IPS-NIHi11 (cell line): ENCODE data around the gene SUGP2.

Experiments
- DNase-seq: peaks from one replicate; pipeline ENCODE4 v3.0.0; 2012; ENCODE audit warnings: mixed read lengths, low spot score

SUGP2 gene

DNA sequence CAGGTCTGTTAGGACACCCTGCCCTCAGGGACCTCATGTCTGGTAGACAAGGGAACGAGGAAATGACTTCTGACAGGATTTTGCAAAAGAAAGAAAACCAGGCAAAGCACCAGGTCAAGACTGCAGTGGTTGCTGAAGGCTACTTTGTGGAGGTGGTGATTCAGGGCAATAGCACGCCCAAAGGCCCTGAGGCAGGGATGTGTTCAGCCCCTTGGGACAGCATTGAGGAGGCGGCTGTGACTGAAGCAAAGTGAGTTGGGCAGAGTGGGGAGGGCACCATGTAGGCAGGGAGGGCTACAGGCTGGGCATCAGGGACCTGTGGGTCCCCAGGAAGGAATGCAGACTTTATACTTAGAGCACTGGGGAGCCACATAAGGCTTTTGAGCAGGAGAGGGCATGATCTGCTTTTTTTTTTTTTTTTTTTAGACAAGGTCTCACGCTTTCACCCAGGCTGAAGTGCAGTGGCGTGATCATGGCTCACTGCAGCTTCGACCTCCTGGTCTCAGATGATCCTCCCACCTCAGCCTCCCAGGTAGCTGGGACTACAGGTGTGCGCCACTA lies 81.5 kb downstream of the SUGP2 start:
- no peak for DNase-seq

DNA sequence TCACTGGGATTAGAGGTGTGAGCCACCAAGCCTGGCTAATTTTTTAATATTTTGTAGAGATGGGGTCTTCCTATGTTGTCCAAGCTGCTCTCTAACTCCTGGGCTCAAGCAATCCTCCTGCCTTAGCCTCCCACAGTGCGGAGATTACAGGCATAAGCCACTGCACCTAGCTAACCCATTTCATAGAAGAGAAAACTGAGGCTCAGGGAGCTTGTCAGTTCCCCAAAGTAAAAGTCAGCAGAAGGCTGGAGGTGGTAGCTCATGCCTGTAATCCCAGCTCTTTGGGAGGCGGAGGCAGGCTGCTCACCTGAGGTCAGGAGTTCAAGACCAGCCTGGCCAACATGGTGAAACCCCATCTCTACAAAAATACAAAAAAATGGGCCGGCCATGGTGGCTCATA lies 83.5 kb downstream of the SUGP2 start:
- no peak for DNase-seq

DNA sequence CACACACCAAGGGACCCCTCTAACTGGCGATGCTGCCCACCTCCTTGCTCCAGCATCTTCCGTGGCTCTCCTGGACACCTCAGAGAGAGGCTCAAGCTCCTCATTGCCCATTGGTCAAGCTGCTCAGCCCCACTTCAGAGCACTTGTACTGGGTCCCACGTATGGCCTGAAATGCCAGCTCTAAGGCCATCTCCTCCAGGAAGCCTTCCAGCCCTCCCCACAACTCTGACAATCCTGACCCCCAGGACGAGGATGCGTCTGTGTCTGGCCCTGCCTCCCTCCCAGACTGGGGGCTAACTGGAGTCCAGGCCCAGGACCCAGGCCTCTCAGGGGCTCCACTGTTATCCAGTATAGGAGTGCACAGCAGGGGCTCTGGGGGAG lies 84.4 kb downstream of the SUGP2 start:
- DNase-seq: no peak

DNA sequence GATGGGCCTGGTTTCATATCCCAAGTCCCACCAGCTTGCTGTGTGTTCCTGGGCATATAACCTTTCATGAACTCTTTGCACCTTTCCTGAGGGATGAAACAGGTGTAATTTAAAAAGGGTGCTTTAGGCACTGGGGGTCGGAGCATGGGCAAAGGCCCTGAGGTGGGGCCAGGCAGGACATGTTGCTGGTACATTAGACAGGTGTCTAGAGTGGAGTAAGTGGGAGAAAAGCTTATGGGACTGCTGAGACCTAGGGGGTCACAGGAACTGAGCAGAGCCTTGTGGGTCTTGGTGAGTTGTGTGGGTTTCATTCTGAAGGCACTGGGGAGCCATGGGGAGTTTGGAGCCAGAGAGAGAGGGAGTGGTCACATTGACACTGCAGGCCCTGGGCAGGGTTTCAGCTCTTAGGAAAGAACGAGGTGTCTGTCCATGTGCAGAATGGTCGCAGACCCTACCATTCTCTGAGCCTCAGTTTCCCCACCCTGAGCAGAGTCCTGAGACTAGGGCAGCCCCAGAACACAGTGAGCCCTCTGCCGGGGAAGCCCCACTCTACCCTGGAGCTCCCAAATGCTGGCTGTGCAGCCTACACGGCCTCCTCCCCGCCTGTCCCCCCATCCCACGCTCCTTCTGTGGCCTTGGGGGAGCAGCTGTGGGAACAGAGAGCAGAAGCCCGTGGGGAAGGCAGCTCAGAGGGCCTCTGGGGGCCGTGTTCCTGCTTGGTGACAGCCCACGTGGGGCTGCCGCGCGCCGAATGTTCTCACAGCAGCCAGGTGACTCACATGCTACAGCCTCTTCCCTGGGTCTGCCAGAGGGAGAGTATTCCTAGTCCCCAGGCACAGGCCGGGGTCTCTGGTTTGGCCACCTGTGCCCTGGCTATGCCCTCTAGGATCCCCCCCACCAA lies 85.0 kb downstream of the SUGP2 start:
- no peak for DNase-seq

DNA sequence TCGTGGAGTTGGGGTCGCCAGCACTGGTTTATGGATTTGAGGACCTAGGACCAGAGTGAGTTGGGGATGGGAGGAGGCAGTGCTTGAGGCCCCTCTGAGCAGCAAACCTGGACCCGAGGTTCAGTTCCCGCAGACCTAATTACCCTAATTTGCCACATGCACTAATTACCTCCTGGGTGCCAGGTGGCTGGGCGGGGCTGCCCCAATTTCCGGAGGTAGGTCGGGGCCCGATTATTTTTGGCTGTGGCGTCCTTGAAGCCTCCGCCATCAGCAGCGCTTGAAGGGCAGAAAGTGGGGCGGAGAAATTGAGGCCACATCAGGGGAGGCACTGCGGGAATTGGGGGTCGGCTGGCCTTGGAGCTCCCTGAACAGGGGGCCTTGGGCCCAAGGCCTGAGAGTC lies 86.4 kb downstream of the SUGP2 start:
- DNase-seq: no peak

DNA sequence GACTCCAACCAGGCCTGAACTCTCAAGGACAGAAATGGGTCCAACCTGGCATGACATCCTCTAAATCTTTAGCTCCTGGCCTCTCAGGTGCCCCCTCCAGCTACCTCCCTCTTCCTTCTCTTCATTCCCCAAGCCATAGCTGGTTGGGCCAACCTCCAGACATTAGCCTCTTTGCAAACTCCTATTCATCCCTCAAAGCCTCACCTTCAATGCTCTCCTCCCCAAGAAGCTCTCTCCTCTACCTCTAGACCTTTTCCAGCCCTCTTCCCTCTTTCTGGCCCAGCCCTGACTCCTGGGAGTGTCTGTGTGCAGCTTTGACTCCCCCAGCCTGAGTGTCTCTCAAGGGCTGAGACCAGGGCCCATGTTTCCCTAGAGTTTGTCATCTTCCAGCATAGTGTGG lies 87.0 kb downstream of the SUGP2 start:
- no peak for DNase-seq

DNA sequence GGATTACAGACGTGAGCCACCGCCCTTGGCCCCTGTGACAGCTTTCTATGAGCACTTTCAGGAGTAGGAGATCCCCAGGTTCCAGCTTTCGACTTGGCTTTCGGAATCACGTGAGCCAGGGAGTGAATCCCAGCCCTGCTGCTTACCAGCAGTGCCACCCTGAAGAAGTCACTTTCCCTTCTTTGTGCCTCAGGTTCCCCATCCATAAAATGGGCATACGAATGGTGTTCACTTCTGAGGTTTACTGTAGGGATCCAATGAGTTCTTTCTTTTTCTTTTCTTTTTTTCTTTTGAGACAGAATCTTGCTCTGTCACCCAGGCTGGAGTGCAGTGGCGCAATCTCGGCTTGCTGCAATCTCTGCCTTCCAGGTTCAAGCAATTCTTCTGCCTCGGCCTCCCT lies 88.0 kb downstream of the SUGP2 start:
- DNase-seq: no peak

DNA sequence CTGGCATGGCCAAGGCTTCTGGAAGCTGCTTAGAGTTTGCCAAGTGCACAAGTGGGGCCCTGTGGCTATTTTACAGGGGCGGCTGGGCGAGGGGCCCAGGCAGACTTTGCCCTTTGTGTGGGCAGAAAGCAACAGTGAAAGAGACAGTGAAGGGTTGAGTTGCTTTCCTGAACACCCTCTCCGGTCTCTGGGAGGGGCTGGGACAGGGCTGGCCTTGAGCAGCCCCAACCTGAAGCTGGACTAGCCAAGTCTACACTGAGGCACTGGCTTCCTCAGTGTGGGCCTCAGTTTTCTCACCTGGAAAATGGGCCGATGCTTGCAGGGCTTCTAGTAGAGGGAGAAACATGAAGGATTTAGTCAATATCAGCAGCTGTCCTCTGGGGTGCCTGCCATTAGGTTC lies 89.9 kb downstream of the SUGP2 start:
- DNase-seq: no peak

DNA sequence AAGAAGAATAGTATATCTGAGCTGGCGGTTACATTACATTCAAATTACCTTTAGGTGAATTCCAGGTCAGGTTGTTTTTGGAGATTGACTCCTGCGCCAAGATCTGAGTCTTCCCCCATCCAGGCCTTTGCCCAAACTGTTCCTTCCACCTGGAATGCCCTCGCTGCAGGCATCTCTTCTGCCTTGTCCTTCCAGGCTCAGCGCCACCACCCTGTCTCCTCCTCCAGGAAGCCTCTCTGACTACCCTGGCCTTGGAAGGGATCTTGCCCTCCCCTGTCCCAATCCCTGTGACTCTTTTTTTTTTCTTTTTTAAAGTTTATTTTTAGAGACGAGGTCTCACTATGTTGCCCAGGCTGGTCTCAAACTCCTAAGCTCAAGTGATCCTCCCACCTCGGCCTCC lies 90.6 kb downstream of the SUGP2 start:
- DNase-seq: no peak

DNA sequence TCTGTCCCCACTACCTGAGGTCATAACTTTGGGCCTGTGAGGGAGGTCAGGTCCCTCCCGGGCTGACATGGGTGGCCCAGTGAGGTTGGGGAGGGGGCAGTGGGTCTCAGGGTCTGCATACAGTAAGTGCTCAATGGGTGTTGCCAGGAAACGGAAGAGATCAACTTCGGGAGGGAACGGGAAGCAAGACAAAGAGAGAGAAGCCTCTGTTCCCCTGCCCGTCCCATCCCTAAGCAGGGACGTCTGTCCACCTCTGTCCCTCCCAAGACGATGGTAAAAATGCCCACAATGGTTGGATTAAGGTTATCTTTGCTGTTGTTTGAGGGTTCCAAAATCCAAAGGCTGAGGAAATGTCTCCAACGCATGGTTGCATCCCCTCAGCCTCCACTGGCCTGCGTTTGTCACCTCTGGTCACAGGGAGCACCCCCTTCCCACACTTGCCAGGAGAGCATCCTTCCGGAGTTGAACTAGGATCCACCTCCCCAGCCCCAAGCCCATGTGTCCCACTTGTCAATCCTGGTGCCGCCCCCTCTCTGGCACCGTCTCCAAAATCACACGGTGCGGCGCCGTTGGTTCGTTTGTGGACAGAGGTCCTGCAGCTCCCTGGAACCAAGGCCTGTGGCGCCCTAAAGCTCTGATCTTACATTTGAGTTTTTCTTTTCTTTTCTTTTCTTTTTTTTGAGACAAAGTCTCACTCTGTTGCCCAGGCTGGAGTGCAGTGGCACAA lies 91.5 kb downstream of the SUGP2 start:
- no peak for DNase-seq
